Fibroblast of lung (primary cell): ENCODE results near the gene NEK11. TPM values are rescaled to one million over a fixed set of nuclear protein-coding genes. Genes with fewer than 3 reads are reported as not detected.

Experiments used
- DNase-seq, 2 donors: peaks; one replicate each; pipeline versions ENCODE4 v3.0.0 to v3.0.0-alpha.2; 2010; ENCODE audit warnings: low read depth in 2 of 2
- H2AFZ ChIP-seq: 2 replicates; pipeline ENCODE4 v1.5.1; 2012; ENCODE audit warnings: low read length, control low read depth, inconsistent platforms
- H3K27ac ChIP-seq: 2 replicates; pipeline ENCODE4 v1.5.1; 2011; ENCODE audit warnings: low read length, control low read depth; ENCODE audit not compliant: insufficient read depth
- H3K27me3 ChIP-seq: 2 replicates; pipeline ENCODE4 v1.5.1; 2011; ENCODE audit warnings: mild to moderate bottlenecking, low read length; ENCODE audit not compliant: control insufficient read depth, insufficient read depth
- H3K36me3 ChIP-seq: 2 replicates; pipeline ENCODE4 v1.5.1; 2011; ENCODE audit warnings: low read length; ENCODE audit not compliant: control insufficient read depth, insufficient read depth
- H3K4me1 ChIP-seq: 2 replicates; pipeline ENCODE4 v1.5.1; 2011; ENCODE audit warnings: low read length; ENCODE audit not compliant: control insufficient read depth, insufficient read depth; ENCODE audit errors: extremely low read depth
- H3K4me2 ChIP-seq: 2 replicates; pipeline ENCODE4 v1.5.1; 2011; ENCODE audit warnings: low read length, control low read depth; ENCODE audit not compliant: insufficient read depth; ENCODE audit errors: extremely low read depth
- H3K4me3 ChIP-seq, 4 experiments: fragments of 200-600 bp in 1 of 4; sonication (generic) in 1 of 4; replicated peaks in 1 of 4; 2 replicates each; pipeline ENCODE4 v1.5.1; 2011 to 2016; ENCODE audit warnings: low read length in 4 of 4, low read depth in 3 of 4, mild to moderate bottlenecking in 3 of 4, control low read depth in 2 of 4, inconsistent platforms in 1 of 4, mixed read lengths in 1 of 4; ENCODE audit not compliant: insufficient read depth in 1 of 4; ENCODE audit errors: control extremely low read depth in 1 of 4
- H3K79me2 ChIP-seq: 2 replicates; pipeline ENCODE4 v1.5.1; 2012; ENCODE audit warnings: mild to moderate bottlenecking, low read length, inconsistent platforms; ENCODE audit not compliant: control insufficient read depth, insufficient read depth
- H3K9ac ChIP-seq: 2 replicates; pipeline ENCODE4 v1.5.1; 2011; ENCODE audit warnings: mild to moderate bottlenecking, low read length, control low read depth; ENCODE audit not compliant: insufficient read depth
- H3K9me3 ChIP-seq: 2 replicates; pipeline ENCODE4 v1.5.1; 2012; ENCODE audit warnings: low read depth, low read length; ENCODE audit not compliant: control insufficient read depth, insufficient read depth
- H4K20me1 ChIP-seq: 2 replicates; pipeline ENCODE4 v1.5.1; 2011; ENCODE audit warnings: low read length; ENCODE audit not compliant: control insufficient read depth, insufficient read depth; ENCODE audit errors: extremely low read depth
- EZH2 ChIP-seq: IDR thresholded peaks from 2 replicates; pipeline ENCODE4 v1.5.1; 2012; ENCODE audit warnings: low read length, control low read depth, mild to moderate bottlenecking; ENCODE audit errors: missing control alignments
- polyA plus RNA-seq, 2 donors: library from polyadenylated mRNA; depleted of rRNA in 1 of 2; stranded (reverse) in 1 of 2; unstranded in 1 of 2; fragments of >200 nt; gene quantifications; 2 replicates each; pipeline ENCODE4 v1.2.1, GENCODE V29; 2011 to 2012; ENCODE audit warnings: missing spikeins in 1 of 2
- total RNA-seq: library from RNA; depleted of rRNA; stranded (reverse); fragments of >200 nt; gene quantifications from 2 replicates; pipeline ENCODE4 v1.2.1, GENCODE V29; 2014
- TF ChIP-seq, protein P1 (sequence below), 2 donors: IDR thresholded peaks in 1 of 2; conservative IDR thresholded peaks in 1 of 2; 1 replicate in 1 of 2; 2 replicates in 1 of 2; pipeline ENCODE4 v1.5.1; 2011 to 2012; ENCODE audit warnings: low read length in 2 of 2, control low read depth in 1 of 2, inconsistent platforms in 1 of 2, low read depth in 1 of 2, mild to moderate bottlenecking in 1 of 2

The NEK11 gene
- total and polyA plus RNA-seq, 2 donors (not counting 1 experiment from before 2014, with no cell fraction given), result 4.3 to 13.0 TPM

DNA sequence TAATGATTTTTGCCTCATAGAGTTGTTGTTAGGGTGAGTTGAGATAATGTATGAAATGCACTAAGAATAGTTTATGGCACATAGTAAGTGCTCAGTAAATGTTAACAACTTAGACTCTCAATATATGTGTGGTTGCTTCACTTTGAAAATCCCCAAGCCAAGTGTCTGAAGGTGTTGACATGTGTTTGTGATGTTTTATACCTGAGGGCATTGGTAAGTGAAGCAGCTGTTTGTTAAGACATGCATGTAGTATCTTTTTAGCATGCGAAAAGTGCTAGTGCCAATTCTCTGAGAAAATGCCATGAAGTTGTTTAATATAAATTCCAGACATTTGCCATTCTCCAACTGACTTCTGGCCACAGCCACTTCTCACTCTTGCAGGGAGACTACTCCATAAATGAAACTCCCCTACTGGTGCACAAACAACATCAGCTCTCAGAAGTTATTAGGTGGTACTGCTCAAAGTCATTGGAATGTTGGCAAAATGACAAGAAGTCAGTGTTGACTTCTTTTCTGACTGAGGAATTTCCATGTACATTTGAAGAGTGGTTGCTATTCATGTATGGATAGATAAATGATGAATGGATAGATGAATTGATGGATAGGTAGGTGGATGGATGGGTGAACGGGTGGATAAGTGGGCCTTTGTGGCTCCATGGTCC is 251.3 kb downstream of the NEK11 start:
- H3K9me3 ChIP-seq, result no peaks in the 10 kb centered on the region
- TF ChIP-seq, protein P1, sequence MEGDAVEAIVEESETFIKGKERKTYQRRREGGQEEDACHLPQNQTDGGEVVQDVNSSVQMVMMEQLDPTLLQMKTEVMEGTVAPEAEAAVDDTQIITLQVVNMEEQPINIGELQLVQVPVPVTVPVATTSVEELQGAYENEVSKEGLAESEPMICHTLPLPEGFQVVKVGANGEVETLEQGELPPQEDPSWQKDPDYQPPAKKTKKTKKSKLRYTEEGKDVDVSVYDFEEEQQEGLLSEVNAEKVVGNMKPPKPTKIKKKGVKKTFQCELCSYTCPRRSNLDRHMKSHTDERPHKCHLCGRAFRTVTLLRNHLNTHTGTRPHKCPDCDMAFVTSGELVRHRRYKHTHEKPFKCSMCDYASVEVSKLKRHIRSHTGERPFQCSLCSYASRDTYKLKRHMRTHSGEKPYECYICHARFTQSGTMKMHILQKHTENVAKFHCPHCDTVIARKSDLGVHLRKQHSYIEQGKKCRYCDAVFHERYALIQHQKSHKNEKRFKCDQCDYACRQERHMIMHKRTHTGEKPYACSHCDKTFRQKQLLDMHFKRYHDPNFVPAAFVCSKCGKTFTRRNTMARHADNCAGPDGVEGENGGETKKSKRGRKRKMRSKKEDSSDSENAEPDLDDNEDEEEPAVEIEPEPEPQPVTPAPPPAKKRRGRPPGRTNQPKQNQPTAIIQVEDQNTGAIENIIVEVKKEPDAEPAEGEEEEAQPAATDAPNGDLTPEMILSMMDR (conservative IDR thresholded peaks at IDR 0.05 in 1 of 2, IDR thresholded peaks at IDR 0.05 in 1 of 2; ENCODE audit: low read depth in 1 of 2, low read length in 2 of 2), result no peak
- no peak for TF ChIP-seq EZH2
- DNase-seq, result peak; percentile 4 to 29

GRCh38 chr3:131279577-131279976 is 252.9 kb downstream of the NEK11 start:
- DNase-seq, result no peak
- H3K4me1 ChIP-seq, result no peaks in the 10 kb centered on the region
- no peak overlapping the region for H3K9ac ChIP-seq
- H3K4me2 ChIP-seq, result no peak overlapping the region
- no peaks in the 10 kb centered on the region for H4K20me1 ChIP-seq
- H3K27me3 ChIP-seq, result no peaks in the 10 kb centered on the region
- H3K36me3 ChIP-seq, result no peaks in the 10 kb centered on the region
- no peaks in the 10 kb centered on the region for H3K79me2 ChIP-seq
- no peak overlapping the region for H3K4me3 ChIP-seq
- TF ChIP-seq, protein P1 (conservative IDR thresholded peaks at IDR 0.05 in 1 of 2, IDR thresholded peaks at IDR 0.05 in 1 of 2; ENCODE audit: low read depth in 1 of 2, low read length in 2 of 2), result no peak
- no peak for TF ChIP-seq EZH2
- no peak overlapping the region for H2AFZ ChIP-seq
- no peak overlapping the region for H3K27ac ChIP-seq
- no peaks in the 10 kb centered on the region for H3K9me3 ChIP-seq

More for the DNA sequence above, 251.3 kb downstream of the NEK11 start:
- Histone ChIP-seq H3K79me2 (no peaks in the 10 kb centered on the region), H2AFZ (no peak overlapping the region), H4K20me1 (no peaks in the 10 kb centered on the region), H3K9ac (no peak overlapping the region), H3K4me3 (no peak overlapping the region), H3K4me1 (no peaks in the 10 kb centered on the region), H3K36me3 (no peaks in the 10 kb centered on the region), H3K4me2 (no peak overlapping the region), H3K27me3 (no peaks in the 10 kb centered on the region), H3K27ac (no peak overlapping the region)

DNA sequence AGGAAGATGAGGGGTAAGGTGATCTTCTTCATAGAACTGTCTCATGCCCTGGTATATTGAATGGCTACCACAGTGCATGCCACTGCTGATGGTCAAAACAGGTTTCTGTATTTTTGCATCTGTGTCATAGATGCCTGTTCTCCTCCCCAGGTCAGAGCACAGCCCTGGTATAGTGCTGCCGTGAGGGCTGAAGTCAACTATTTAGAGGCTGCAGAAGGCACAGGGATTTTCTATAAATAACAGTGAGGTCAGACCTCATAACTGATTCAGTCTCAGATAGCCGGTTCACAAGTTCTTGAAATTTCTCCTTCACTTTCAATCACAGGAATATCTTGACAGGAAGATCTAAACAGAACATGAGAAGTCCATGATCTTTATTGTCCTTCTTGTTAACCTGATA is 255.7 kb downstream of the NEK11 start:
- no peak overlapping the region for H3K4me2 ChIP-seq
- no peaks in the 10 kb centered on the region for H3K27me3 ChIP-seq
- H2AFZ ChIP-seq, result no peak overlapping the region
- H3K4me1 ChIP-seq, result no peaks in the 10 kb centered on the region
- no peak for DNase-seq
- no peak overlapping the region for H3K27ac ChIP-seq
- H4K20me1 ChIP-seq, result no peaks in the 10 kb centered on the region
- no peak overlapping the region for H3K4me3 ChIP-seq
- TF ChIP-seq EZH2, result no peak
- TF ChIP-seq, protein P1 (conservative IDR thresholded peaks at IDR 0.05 in 1 of 2, IDR thresholded peaks at IDR 0.05 in 1 of 2; ENCODE audit: low read depth in 1 of 2, low read length in 2 of 2), result no peak
- no peak overlapping the region for H3K9ac ChIP-seq
- H3K9me3 ChIP-seq, result no peaks in the 10 kb centered on the region
- H3K79me2 ChIP-seq, result no peaks in the 10 kb centered on the region
- no peaks in the 10 kb centered on the region for H3K36me3 ChIP-seq
